T47D (cell line): ENCODE results near the gene RBMS3.

Experiments used
- DNase-seq, 2 experiments: peaks; one replicate each; pipeline versions ENCODE4 v3.0.0 to v3.0.0-alpha.2; 2011 to 2012; ENCODE audit warnings: low read depth in 1 of 2, low spot score in 1 of 2
- JUND ChIP-seq: IDR thresholded peaks from 2 replicates; pipeline ENCODE4 v1.6.1; 2012; ENCODE audit warnings: low read depth
- in situ Hi-C: cut with HindIII; loops from 2 replicates; pipeline ENCODE4 v1.10.0; 2016; ENCODE audit warnings: low sequenced_read_pairs, low pct_unique_long_range_greater_than_20kb

Gene RBMS3

DNA sequence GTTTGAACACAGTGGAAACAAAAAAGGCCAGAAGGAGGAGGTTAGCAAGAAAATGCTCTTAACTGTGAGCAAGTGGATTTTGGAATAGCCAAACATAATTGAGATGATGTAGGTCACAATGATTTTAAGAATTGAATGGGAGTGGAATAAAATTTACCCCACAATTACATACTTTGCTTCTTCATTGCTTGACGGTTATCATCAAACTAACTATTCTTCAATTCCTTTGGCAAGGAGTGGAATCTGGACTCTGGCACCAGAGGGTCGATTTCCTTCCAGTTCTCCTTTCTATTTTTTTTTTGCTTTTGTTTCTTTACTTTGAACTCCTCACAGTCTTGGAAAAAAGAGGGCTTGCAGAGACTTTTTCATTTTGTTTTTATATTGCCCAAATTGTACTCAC is 691.0 kb downstream of the RBMS3 start:
- no peak for TF ChIP-seq JUND
- in situ Hi-C loops = no loop called here

DNA sequence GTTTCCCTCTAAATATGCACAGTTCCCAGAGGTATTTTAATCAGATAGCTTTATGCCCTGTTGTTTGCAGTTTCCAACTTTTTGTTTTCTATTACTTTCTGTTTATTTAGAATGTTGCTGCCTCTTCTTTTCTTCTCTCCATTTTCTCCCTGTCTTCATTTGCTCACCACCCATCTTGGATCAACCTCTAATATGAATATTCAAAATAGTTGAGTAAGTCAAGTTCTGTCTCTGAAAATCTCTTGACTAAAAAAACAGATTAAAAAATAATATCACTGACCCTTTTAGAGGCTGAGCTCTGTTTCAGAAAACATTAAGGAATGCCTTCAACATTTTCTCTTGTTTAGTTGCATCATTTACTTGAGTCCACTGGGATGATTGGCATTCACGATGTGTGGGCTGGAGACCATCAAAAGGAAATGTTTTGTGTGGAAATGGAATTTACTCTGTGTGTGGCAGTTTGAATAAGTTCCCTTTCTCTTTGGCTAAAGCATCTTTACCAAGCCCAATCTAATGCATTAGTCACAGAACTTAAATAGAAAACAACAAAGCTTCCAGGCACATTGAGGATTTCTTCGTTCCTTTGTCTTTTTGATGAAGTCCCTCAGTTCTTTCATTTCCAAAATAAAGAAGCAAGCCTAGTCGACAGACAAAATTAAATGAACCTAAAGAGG is 691.6 kb downstream of the RBMS3 start:
- in situ Hi-C loops = no loop called here
- no peak for DNase-seq
- no peak for TF ChIP-seq JUND

More for the DNA sequence above, 691.0 kb downstream of the RBMS3 start:
- DNase-seq = no peak

- no peak for TF ChIP-seq JUND
- in situ Hi-C loops = no loop called here
- DNase-seq = no peak
These were observed 692.9 kb downstream of the RBMS3 start for GRCh38 chr3:29973763-29974162.

- DNase-seq = no peak
- TF ChIP-seq JUND = no peak
- in situ Hi-C loops = no loop called here
These were observed 696.0 kb downstream of the RBMS3 start for GRCh38 chr3:29976871-29977270.

DNA sequence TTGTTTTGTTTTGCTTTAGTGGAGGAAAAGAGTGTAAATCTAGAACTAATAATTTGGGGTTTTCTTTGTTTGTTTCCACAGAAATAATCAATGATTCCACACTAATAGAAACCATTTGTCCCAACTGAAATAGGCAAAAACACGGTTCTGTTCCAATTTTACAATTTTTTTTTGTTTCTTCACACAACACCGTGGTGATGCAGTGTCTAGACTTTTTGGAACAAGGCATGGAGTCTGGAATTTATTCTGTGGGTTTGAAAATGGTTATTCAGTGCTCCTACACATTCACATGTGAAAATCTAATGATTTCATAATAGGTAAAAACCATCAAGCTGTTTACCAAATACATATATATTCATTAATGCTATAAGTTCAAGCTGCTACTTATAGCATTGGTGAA is 696.5 kb downstream of the RBMS3 start:
- no peak for DNase-seq
- in situ Hi-C loops = no loop called here
- TF ChIP-seq JUND = no peak

DNA sequence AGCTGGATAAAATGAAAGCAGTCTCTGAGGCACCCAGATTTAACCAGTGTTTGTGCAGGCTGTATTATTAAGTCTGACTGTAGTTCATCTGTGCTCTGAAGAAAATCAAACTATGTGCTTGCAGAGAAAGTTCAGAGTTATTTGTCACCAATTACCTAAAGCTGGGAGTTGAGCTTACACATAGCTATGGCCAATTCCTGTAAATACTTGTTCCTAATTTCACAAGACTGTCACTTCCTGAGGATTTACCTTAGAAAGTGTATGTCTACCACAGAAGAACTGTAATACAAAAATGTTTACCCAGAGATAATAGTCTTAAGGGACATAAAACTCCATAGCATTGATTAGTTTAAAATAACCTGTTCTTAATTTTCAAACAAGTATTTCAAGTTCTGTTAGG is 697.2 kb downstream of the RBMS3 start:
- in situ Hi-C loops = no loop called here
- TF ChIP-seq JUND = no peak
- DNase-seq = peak in 1 of 2 experiments; percentile 10

DNA sequence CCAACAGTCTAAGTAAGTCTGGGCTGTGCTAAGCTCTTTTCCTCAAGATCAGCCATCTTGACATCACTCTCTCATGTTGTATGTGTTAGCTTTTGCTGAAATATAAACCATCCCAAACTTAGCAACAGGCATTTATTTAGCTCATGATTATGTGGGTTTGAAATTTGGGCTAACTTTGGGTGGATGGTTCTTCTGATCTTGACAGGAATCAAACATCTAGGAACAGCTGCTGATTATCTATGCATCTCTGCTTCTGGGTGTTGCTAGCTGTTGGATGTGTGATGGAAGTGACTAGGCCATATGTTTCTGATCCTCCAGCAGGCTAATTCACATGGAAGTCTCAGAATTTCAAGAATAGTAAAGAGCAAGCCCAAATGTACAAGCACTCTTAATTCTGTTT is 710.3 kb downstream of the RBMS3 start:
- no peak for DNase-seq
- no peak for TF ChIP-seq JUND
- in situ Hi-C loops = no loop called here

DNA sequence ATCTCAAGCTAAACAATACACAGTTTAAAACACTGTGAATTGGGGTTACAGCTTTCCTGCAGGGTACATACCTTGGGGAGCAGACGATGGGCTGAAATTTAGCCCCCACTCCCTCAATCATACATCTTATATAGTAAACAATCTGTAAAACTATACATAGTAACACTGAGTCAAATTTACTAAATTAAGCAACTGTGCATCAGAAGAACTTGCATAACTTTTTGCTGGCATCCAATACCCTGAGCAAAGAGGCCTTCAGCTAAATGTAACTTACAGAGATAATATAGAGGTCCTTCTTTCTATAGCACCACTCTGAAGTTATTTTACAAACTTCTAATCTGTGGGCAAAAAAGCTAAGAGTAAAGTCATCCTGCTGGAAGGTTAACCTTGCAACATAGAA is 721.9 kb downstream of the RBMS3 start:
- no peak for TF ChIP-seq JUND
- in situ Hi-C loops = no loop called here
- DNase-seq = no peak

GRCh38 chr3:30003741-30004140 is 722.9 kb downstream of the RBMS3 start:
- no peak for TF ChIP-seq JUND

GRCh38 chr3:30004481-30004880 is 723.6 kb downstream of the RBMS3 start:
- TF ChIP-seq JUND = no peak
- DNase-seq = no peak
- in situ Hi-C loops = no loop called here

More at GRCh38 chr3:30003741-30004140, 722.9 kb downstream of the RBMS3 start:
- no peak for DNase-seq
- in situ Hi-C loops = no loop called here

GRCh38 chr3:30006111-30006510 is 725.2 kb downstream of the RBMS3 start:
- no peak for TF ChIP-seq JUND
- no peak for DNase-seq
- in situ Hi-C loops = no loop called here

DNA sequence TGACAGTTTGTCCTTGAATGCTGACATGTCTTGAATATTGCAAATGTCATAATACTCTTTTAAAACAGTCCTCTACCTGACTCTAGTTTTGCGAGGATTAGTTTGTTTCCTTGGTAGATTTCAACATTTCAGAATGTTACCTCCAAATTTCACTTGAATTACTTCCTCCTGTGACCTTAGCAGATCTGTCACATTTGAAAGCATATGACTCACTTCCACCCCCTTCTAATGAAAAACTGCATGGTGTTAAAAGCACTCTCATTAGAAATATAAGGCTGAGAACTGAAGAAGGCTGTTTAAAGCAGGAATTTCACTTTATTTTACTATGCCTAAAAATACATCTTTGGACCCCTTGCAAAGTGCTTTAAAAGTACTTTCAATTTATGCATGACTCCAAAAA is 726.8 kb downstream of the RBMS3 start:
- in situ Hi-C loops = no loop called here
- DNase-seq = no peak
- TF ChIP-seq JUND = no peak

GRCh38 chr3:30011237-30011803 is 730.4 kb downstream of the RBMS3 start:
- no peak for TF ChIP-seq JUND
- in situ Hi-C loops = no loop called here
- no peak for DNase-seq
